Stomach (tissue), 4 donors: ENCODE results near the gene PARG.

Experiments
- CTCF ChIP-seq, 7 experiments: fragments of 450-650 bp in 4 of 7; fragments of 200-600 bp in 3 of 7; sonication (generic) in 3 of 7; IDR thresholded peaks; one replicate each; pipeline ENCODE4 v1.5.1; 2016 to 2019; ENCODE audit warnings: antibody characterized with exemption in 7 of 7, control low read depth in 2 of 7, mild to moderate bottlenecking in 1 of 7
- EP300 ChIP-seq: sonication (generic); formaldehyde crosslinking; IDR thresholded peaks from one replicate; pipeline ENCODE4 v1.6.1; 2017; ENCODE audit warnings: antibody characterized with exemption
- POLR2A ChIP-seq, 4 donors: fragments of 450-650 bp; IDR thresholded peaks; one replicate each; pipeline ENCODE4 v1.6.1; 2016; ENCODE audit warnings: antibody characterized with exemption in 4 of 4, control low read depth in 2 of 4, mild to moderate bottlenecking in 1 of 4, moderate library complexity in 1 of 4
- POLR2AphosphoS5 ChIP-seq, 3 donors: sonication (generic); formaldehyde crosslinking; IDR thresholded peaks; one replicate each; pipeline ENCODE4 v1.6.1; 2016; ENCODE audit warnings: antibody characterized with exemption in 3 of 3

- no peak for TF ChIP-seq CTCF (IDR thresholded peaks at IDR 0.05)
- no peak for TF ChIP-seq POLR2A (IDR thresholded peaks at IDR 0.05)
- no peak for TF ChIP-seq POLR2AphosphoS5 (IDR thresholded peaks at IDR 0.05)
- no peak for TF ChIP-seq EP300
These were observed 122.4 kb downstream of the PARG start for GRCh38 chr10:49819234-49819958.
